Caco-2 (cell line): ENCODE measurements around the gene TUFM. TPM values are rescaled to one million over a fixed set of nuclear protein-coding genes. Genes with fewer than 3 reads are reported as not detected.
A peak's percentile ranks its signal among the peaks of the same experiment; 100 is the strongest.

Source experiments
- BruUV-seq: library from RNA; stranded (reverse); fragments of 400-500 nt; replicated peaks from 2 replicates; lab custom pipeline; 2021; lab: Mats Ljungman, UMichigan
- CTCF ChIA-PET: fragments of 300-600 bp; sonication (Branson Sonifier 250); formaldehyde crosslinking; loops from one replicate; lab custom pipeline; 2022; ENCODE audit warnings: antibody characterized with exemption; lab: Charles Lee
- POLR2A ChIA-PET: fragments of 300-600 bp; sonication (Branson Sonifier 250); formaldehyde crosslinking; loops from one replicate; lab custom pipeline; 2022; ENCODE audit warnings: antibody characterized with exemption; lab: Charles Lee
- DNase-seq, 2 experiments: peaks; one replicate each; pipeline versions ENCODE4 v3.0.0 to v3.0.0-alpha.2; 2020 to 2022
- H3K27me3 ChIP-seq: replicated peaks from 2 replicates; pipeline ENCODE4 v1.6.0; 2011; ENCODE audit warnings: low read length; ENCODE audit not compliant: control insufficient read depth, insufficient read depth
- H3K36me3 ChIP-seq: 2 replicates; pipeline ENCODE4 v1.5.1; 2011; ENCODE audit warnings: low read length; ENCODE audit not compliant: control insufficient read depth, insufficient read depth
- H3K4me1 ChIP-seq: fragments of 250-450 bp; sonication (Bioruptor Pico); 2 replicates; pipeline ENCODE4 v1.5.1; 2020; ENCODE audit warnings: mild to moderate bottlenecking
- H3K4me3 ChIP-seq: 2 replicates; pipeline ENCODE4 v1.5.1; 2011; ENCODE audit warnings: low read depth, mild to moderate bottlenecking, control low read depth, low read length
- H3K9me3 ChIP-seq: fragments of 250-450 bp; sonication (Bioruptor Pico); 2 replicates; pipeline ENCODE4 v1.5.1; 2020; ENCODE audit warnings: mild to moderate bottlenecking, moderate library complexity
- H3K27ac Mint-ChIP-seq: one replicate; pipeline ENCODE4 v1.8.0; 2022; ENCODE audit warnings: mixed read lengths; ENCODE audit not compliant: unreplicated experiment
- H3K27me3 Mint-ChIP-seq: one replicate; pipeline ENCODE4 v1.8.0; 2022; ENCODE audit warnings: mixed read lengths; ENCODE audit not compliant: insufficient read depth, unreplicated experiment
- H3K36me3 Mint-ChIP-seq: one replicate; pipeline ENCODE4 v1.8.0; 2022; ENCODE audit warnings: mild to moderate bottlenecking, mixed read lengths; ENCODE audit not compliant: insufficient read depth, unreplicated experiment
- H3K4me1 Mint-ChIP-seq: one replicate; pipeline ENCODE4 v1.8.0; 2022; ENCODE audit warnings: low read depth, mixed read lengths; ENCODE audit not compliant: unreplicated experiment
- H3K4me3 Mint-ChIP-seq: one replicate; pipeline ENCODE4 v1.8.0; 2022; ENCODE audit warnings: mild to moderate bottlenecking, moderate library complexity, mixed read lengths; ENCODE audit not compliant: unreplicated experiment
- H3K9me3 Mint-ChIP-seq: one replicate; pipeline ENCODE4 v1.8.0; 2022; ENCODE audit warnings: mixed read lengths; ENCODE audit not compliant: unreplicated experiment
- intact Hi-C: fragments of 100-400 bp; cut with micrococcal nuclease; formaldehyde crosslinking; loops from one replicate; pipeline ENCODE4 v1.10.0; 2022; ENCODE audit not compliant: unreplicated experiment
- total RNA-seq: library from RNA; stranded (reverse); gene quantifications from 2 replicates; pipeline ENCODE4 v1.2.3, GENCODE V29; 2022
- TF ChIP-seq, protein P1 (sequence below), 2 experiments: fragments of 200-600 bp in 1 of 2; IDR thresholded peaks; 1 replicate in 1 of 2; 2 replicates in 1 of 2; pipeline versions ENCODE4 v1.5.1 to v1.8.0; 2011 to 2022; ENCODE audit warnings: antibody characterized with exemption in 1 of 2, control low read depth in 1 of 2, inconsistent platforms in 1 of 2, low read depth in 1 of 2, low read length in 1 of 2, mild to moderate bottlenecking in 1 of 2, moderate library complexity in 1 of 2; ENCODE audit not compliant: insufficient read depth in 1 of 2, severe bottlenecking in 1 of 2, unreplicated experiment in 1 of 2

The TUFM gene
- total RNA-seq, 1 experiment from 2014 or later, result 207 TPM

DNA sequence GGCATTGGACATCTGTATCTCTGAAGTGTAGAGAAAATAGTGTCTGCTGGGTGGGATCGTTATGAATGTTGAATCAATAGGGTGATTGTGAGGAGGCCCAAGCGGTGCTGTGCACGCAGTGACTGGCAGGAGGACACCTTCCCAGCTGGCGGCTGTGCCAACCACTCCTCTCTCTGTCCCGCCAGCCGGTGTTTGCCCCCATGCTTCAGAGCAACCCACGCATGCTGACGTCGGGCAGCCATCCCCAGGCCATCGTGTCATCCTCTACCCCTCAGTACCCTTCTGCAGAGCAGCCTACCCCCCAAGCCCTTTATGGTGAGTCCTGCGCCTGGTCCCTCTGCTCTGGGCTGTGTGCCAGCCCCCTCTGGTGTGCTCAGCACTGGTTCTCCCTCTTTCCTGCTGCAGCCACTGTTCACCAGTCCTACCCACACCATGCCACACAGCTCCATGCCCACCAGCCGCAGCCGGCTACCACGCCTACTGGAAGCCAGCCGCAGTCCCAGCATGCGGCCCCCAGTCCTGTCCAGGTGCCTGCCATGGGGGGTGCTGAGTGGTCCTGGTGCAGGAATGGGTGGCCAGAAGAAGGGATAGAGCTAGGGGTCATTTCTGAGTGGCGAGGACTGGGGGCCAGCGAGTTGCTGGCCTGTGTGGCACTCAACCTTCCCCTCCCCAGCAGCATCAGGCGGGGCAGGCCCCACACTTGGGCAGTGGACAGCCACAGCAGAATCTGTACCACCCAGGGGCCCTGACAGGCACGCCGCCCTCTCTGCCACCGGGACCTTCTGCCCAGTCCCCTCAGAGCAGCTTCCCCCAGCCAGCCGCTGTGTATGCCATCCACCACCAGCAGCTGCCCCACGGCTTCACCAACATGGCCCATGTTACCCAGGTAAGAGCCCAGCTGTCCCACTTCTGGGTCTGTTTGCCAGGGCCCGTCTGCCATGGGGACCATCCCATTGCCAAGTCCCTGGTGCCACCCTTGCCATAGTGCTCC is 11.0 kb downstream of the TUFM start:
- Mint-ChIP-seq H3K27ac (no peak overlapping the region), H3K36me3 (peaks cover 100% of the 10 kb centered on the region), H3K27me3 (no peaks in the 10 kb centered on the region), H3K4me3 (no peak overlapping the region), H3K4me1 (peaks cover 18% of the 10 kb centered on the region), H3K9me3 (no peaks in the 10 kb centered on the region)
- Histone ChIP-seq H3K36me3 (no peaks in the 10 kb centered on the region; the same call in 1 of the 2 replicates), H3K4me1 (no peaks in the 10 kb centered on the region), H3K4me3 (no peak overlapping the region), H3K9me3 (no peaks in the 10 kb centered on the region), H3K27me3 (no peaks in the 10 kb centered on the region)
- BruUV-seq, result no TSS peak
- ChIA-PET POLR2A (no interaction called here), CTCF (no interaction called here)
- intact Hi-C loops, result no loop called here
- peak in 1 of 2 experiments; percentile 30 for DNase-seq
- TF ChIP-seq, protein P1, sequence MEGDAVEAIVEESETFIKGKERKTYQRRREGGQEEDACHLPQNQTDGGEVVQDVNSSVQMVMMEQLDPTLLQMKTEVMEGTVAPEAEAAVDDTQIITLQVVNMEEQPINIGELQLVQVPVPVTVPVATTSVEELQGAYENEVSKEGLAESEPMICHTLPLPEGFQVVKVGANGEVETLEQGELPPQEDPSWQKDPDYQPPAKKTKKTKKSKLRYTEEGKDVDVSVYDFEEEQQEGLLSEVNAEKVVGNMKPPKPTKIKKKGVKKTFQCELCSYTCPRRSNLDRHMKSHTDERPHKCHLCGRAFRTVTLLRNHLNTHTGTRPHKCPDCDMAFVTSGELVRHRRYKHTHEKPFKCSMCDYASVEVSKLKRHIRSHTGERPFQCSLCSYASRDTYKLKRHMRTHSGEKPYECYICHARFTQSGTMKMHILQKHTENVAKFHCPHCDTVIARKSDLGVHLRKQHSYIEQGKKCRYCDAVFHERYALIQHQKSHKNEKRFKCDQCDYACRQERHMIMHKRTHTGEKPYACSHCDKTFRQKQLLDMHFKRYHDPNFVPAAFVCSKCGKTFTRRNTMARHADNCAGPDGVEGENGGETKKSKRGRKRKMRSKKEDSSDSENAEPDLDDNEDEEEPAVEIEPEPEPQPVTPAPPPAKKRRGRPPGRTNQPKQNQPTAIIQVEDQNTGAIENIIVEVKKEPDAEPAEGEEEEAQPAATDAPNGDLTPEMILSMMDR (IDR thresholded peaks at IDR 0.05; ENCODE audit: insufficient read depth in 1 of 2, low read depth in 1 of 2, low read length in 1 of 2, severe bottlenecking in 1 of 2, unreplicated experiment in 1 of 2), result no peak

GRCh38 chr16:28834349-28834748 is 11.8 kb downstream of the TUFM start:
- Mint-ChIP-seq H3K27me3 (no peaks in the 10 kb centered on the region), H3K9me3 (no peaks in the 10 kb centered on the region), H3K36me3 (peaks cover 100% of the 10 kb centered on the region), H3K4me1 (peaks cover 18% of the 10 kb centered on the region), H3K4me3 (no peak overlapping the region), H3K27ac (no peak overlapping the region)
- Histone ChIP-seq H3K4me1 (no peaks in the 10 kb centered on the region), H3K36me3 (peaks cover 3% of the 10 kb centered on the region), H3K27me3 (no peaks in the 10 kb centered on the region), H3K4me3 (no peak overlapping the region), H3K9me3 (no peaks in the 10 kb centered on the region)
- DNase-seq, result no peak
- intact Hi-C loops, result no loop called here
- no TSS peak for BruUV-seq
- ChIA-PET POLR2A (no interaction called here), CTCF (no interaction called here)
- TF ChIP-seq, protein P1 (IDR thresholded peaks at IDR 0.05; ENCODE audit: insufficient read depth in 1 of 2, low read depth in 1 of 2, low read length in 1 of 2, severe bottlenecking in 1 of 2, unreplicated experiment in 1 of 2), result no peak

DNA sequence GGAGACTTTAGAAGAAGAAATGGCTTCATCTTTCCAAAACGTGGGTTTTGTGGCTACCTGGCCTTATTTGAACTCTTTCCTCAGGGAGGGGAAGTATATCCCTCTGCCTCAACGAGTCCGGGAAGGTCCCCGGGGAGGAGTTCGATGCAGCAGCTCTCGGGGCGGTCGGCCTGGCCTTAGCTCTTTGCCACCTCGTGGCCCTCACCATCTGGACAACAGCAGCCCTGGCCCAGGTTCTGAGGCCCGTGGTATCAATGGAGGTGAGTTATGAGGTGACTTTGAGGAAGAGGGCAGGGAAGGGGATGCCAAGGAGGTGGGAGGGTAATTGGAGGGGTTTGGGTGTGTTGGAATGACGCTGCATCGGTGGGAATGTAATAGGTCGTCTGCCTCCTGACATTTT is 15.6 kb downstream of the TUFM start:
- Histone ChIP-seq H3K9me3 (no peaks in the 10 kb centered on the region), H3K36me3 (peaks cover 7% of the 10 kb centered on the region), H3K27me3 (no peaks in the 10 kb centered on the region), H3K4me3 (no peak overlapping the region), H3K4me1 (no peaks in the 10 kb centered on the region; the same call in 1 of the 2 replicates)
- Mint-ChIP-seq H3K4me1 (peaks cover 11% of the 10 kb centered on the region), H3K36me3 (peaks cover 100% of the 10 kb centered on the region), H3K27me3 (no peaks in the 10 kb centered on the region), H3K27ac (peak overlapping the region; percentile 48), H3K4me3 (no peak overlapping the region), H3K9me3 (no peaks in the 10 kb centered on the region)
- ChIA-PET CTCF (no interaction called here), POLR2A (no interaction called here)
- TF ChIP-seq, protein P1 (IDR thresholded peaks at IDR 0.05; ENCODE audit: insufficient read depth in 1 of 2, low read depth in 1 of 2, low read length in 1 of 2, severe bottlenecking in 1 of 2, unreplicated experiment in 1 of 2), result no peak
- DNase-seq, result no peak
- intact Hi-C loops, result no loop called here
- no TSS peak for BruUV-seq
